ENCODE data around the gene MAMDC2.

The MAMDC2 gene

GRCh38 chr9:70228118-70228517, 184.5 kb downstream of the MAMDC2 start:
- TF ChIP-seq TAF1 (IDR thresholded peaks at IDR 0.05; ENCODE audit: borderline replicate concordance, insufficient read depth, low read length) (no peak), FOXP2 (optimal IDR thresholded peaks at IDR 0.05; ENCODE audit: borderline replicate concordance, extremely low read depth, extremely low read length, insufficient read depth) (no peak), SIN3A (IDR thresholded peaks at IDR 0.05; ENCODE audit: borderline replicate concordance, insufficient read depth, low read length) (no peak), POLR2AphosphoS5 (IDR thresholded peaks at IDR 0.05; ENCODE audit: low read depth, low read length) (no peak), REST (IDR thresholded peaks at IDR 0.05; ENCODE audit: insufficient read depth in 1 of 2, low read depth in 2 of 2, low read length in 2 of 2) (no peak)

GRCh38 chr9:70228611-70229010, 185.0 kb downstream of the MAMDC2 start:
- no peak for TF ChIP-seq FOXP2 (optimal IDR thresholded peaks at IDR 0.05; ENCODE audit: borderline replicate concordance, extremely low read depth, extremely low read length, insufficient read depth)
- no peak for TF ChIP-seq REST (IDR thresholded peaks at IDR 0.05; ENCODE audit: insufficient read depth in 1 of 2, low read depth in 2 of 2, low read length in 2 of 2)
- no peak for TF ChIP-seq POLR2AphosphoS5 (IDR thresholded peaks at IDR 0.05; ENCODE audit: low read depth, low read length)
- TF ChIP-seq TAF1 (IDR thresholded peaks at IDR 0.05; ENCODE audit: borderline replicate concordance, insufficient read depth, low read length), result no peak
- no peak for TF ChIP-seq SIN3A (IDR thresholded peaks at IDR 0.05; ENCODE audit: borderline replicate concordance, insufficient read depth, low read length)

GRCh38 chr9:70229026-70229425, 185.4 kb downstream of the MAMDC2 start:
- TF ChIP-seq REST (IDR thresholded peaks at IDR 0.05; ENCODE audit: insufficient read depth in 1 of 2, low read depth in 2 of 2, low read length in 2 of 2) (no peak), SIN3A (IDR thresholded peaks at IDR 0.05; ENCODE audit: borderline replicate concordance, insufficient read depth, low read length) (no peak), FOXP2 (optimal IDR thresholded peaks at IDR 0.05; ENCODE audit: borderline replicate concordance, extremely low read depth, extremely low read length, insufficient read depth) (no peak), POLR2AphosphoS5 (IDR thresholded peaks at IDR 0.05; ENCODE audit: low read depth, low read length) (no peak), TAF1 (IDR thresholded peaks at IDR 0.05; ENCODE audit: borderline replicate concordance, insufficient read depth, low read length) (no peak)

- TF ChIP-seq TAF1 (IDR thresholded peaks at IDR 0.05; ENCODE audit: borderline replicate concordance, insufficient read depth, low read length) (no peak), POLR2AphosphoS5 (IDR thresholded peaks at IDR 0.05; ENCODE audit: low read depth, low read length) (no peak), REST (IDR thresholded peaks at IDR 0.05; ENCODE audit: insufficient read depth in 1 of 2, low read depth in 2 of 2, low read length in 2 of 2) (no peak), SIN3A (IDR thresholded peaks at IDR 0.05; ENCODE audit: borderline replicate concordance, insufficient read depth, low read length) (no peak), FOXP2 (optimal IDR thresholded peaks at IDR 0.05; ENCODE audit: borderline replicate concordance, extremely low read depth, extremely low read length, insufficient read depth) (no peak)
Measured at GRCh38 chr9:70229579-70229978, 185.9 kb downstream of the MAMDC2 start.

- TF ChIP-seq REST (IDR thresholded peaks at IDR 0.05; ENCODE audit: insufficient read depth in 1 of 2, low read depth in 2 of 2, low read length in 2 of 2) (no peak), TAF1 (IDR thresholded peaks at IDR 0.05; ENCODE audit: borderline replicate concordance, insufficient read depth, low read length) (no peak), SIN3A (IDR thresholded peaks at IDR 0.05; ENCODE audit: borderline replicate concordance, insufficient read depth, low read length) (no peak), FOXP2 (optimal IDR thresholded peaks at IDR 0.05; ENCODE audit: borderline replicate concordance, extremely low read depth, extremely low read length, insufficient read depth) (no peak), POLR2AphosphoS5 (IDR thresholded peaks at IDR 0.05; ENCODE audit: low read depth, low read length) (no peak)
Measured at GRCh38 chr9:70232476-70232875, 188.8 kb downstream of the MAMDC2 start.

Measured in PFSK-1 (cell line).